IMR-90 (cell line): Measurements from ENCODE around the gene MEGF11. TPM values are rescaled to one million over a fixed set of nuclear protein-coding genes. Genes with fewer than 3 reads are reported as not detected.

Source experiments
- ATAC-seq: fragments of 200-7000 bp; cut with Tn5 transposase; 2 replicates; pipeline ENCODE4 v1.9.1; 2020; ENCODE audit warnings: low read depth, mild to moderate bottlenecking, moderate library complexity
- BruUV-seq: library from RNA; stranded (reverse); fragments of 400-500 nt; replicated peaks from 2 replicates; lab custom pipeline; 2021; lab: Mats Ljungman, UMichigan
- CTCF ChIA-PET: fragments of 300-600 bp; formaldehyde crosslinking; extraction: SDS; loops from one replicate; lab custom pipeline; 2021; ENCODE audit warnings: antibody characterized with exemption; lab: Yijun Ruan, JAX
- POLR2A ChIA-PET: fragments of 300-600 bp; sonication (Branson Sonifier 250); formaldehyde crosslinking; loops from one replicate; lab custom pipeline; 2022; ENCODE audit warnings: antibody characterized with exemption; ENCODE audit not compliant: unreplicated experiment; lab: Charles Lee
- DNase-seq: peaks from one replicate; pipeline ENCODE4 v3.0.0; 2013
- H2AFZ ChIP-seq: replicated peaks from 2 replicates; pipeline ENCODE3; 2013; ENCODE audit warnings: low read length, mild to moderate bottlenecking; ENCODE audit not compliant: poor library complexity
- H2AK5ac ChIP-seq: 2 replicates; pipeline ENCODE4 v1.6.1; 2013; ENCODE audit warnings: low read depth, low read length, inconsistent platforms
- H2AK9ac ChIP-seq: replicated peaks from 2 replicates; pipeline ENCODE3; 2013; ENCODE audit warnings: mild to moderate bottlenecking, low read depth, low read length, moderate library complexity; ENCODE audit not compliant: poor library complexity
- H2BK120ac ChIP-seq: 2 replicates; pipeline ENCODE4 v1.6.1; 2013; ENCODE audit warnings: low read depth, low read length, inconsistent platforms
- H2BK15ac ChIP-seq: 3 replicates; pipeline ENCODE4 v1.6.1; 2013; ENCODE audit warnings: low read depth, low read length, inconsistent platforms
- H2BK20ac ChIP-seq: 2 replicates; pipeline ENCODE4 v1.6.1; 2013; ENCODE audit warnings: low read depth, mild to moderate bottlenecking, inconsistent platforms, low read length, moderate library complexity
- H2BK5ac ChIP-seq: 2 replicates; pipeline ENCODE4 v1.6.1; 2013; ENCODE audit warnings: mild to moderate bottlenecking, low read depth, low read length, inconsistent platforms; ENCODE audit not compliant: poor library complexity, severe bottlenecking
- H3K14ac ChIP-seq: replicated peaks from 2 replicates; pipeline ENCODE4 v1.6.1; 2013; ENCODE audit warnings: low read depth, low read length, inconsistent platforms
- H3K18ac ChIP-seq: 2 replicates; pipeline ENCODE4 v1.6.1; 2013; ENCODE audit warnings: low read depth, low read length, control low read depth
- H3K23ac ChIP-seq: 2 replicates; pipeline ENCODE4 v1.6.1; 2013; ENCODE audit warnings: low read depth, low read length, inconsistent platforms
- H3K27ac ChIP-seq: 2 replicates; pipeline ENCODE4 v1.5.1; 2013; ENCODE audit warnings: mild to moderate bottlenecking, control low read depth, low read length; ENCODE audit not compliant: insufficient read depth
- H3K27me3 ChIP-seq: 2 replicates; pipeline ENCODE4 v1.6.1; 2013; ENCODE audit warnings: low read length; ENCODE audit not compliant: control insufficient read depth, insufficient read depth
- H3K36me3 ChIP-seq: 2 replicates; pipeline ENCODE4 v1.6.1; 2013; ENCODE audit warnings: low read length, mixed read lengths; ENCODE audit not compliant: control insufficient read depth, insufficient read depth
- H3K4ac ChIP-seq: 2 replicates; pipeline ENCODE4 v1.6.1; 2013; ENCODE audit warnings: low read depth, low read length, inconsistent platforms
- H3K4me1 ChIP-seq: 2 replicates; pipeline ENCODE4 v1.6.1; 2013; ENCODE audit warnings: low read length, mixed read lengths; ENCODE audit not compliant: control insufficient read depth, insufficient read depth
- H3K4me2 ChIP-seq: 2 replicates; pipeline ENCODE4 v1.6.1; 2013; ENCODE audit warnings: low read depth, mild to moderate bottlenecking, control low read depth, low read length, moderate library complexity
- H3K4me3 ChIP-seq: 2 replicates; pipeline ENCODE4 v1.5.1; 2013; ENCODE audit warnings: low read depth, mild to moderate bottlenecking, control low read depth, low read length, moderate library complexity; ENCODE audit not compliant: insufficient read depth
- H3K56ac ChIP-seq: 2 replicates; pipeline ENCODE4 v1.6.1; 2013; ENCODE audit warnings: low read length, inconsistent platforms; ENCODE audit not compliant: insufficient read depth; ENCODE audit errors: extremely low read depth
- H3K79me1 ChIP-seq, 2 experiments: 2 replicates each; pipeline ENCODE4 v1.6.1; 2013; ENCODE audit warnings: low read length in 2 of 2, inconsistent platforms in 1 of 2, low read depth in 1 of 2
- H3K9ac ChIP-seq: 2 replicates; pipeline ENCODE4 v1.6.1; 2013; ENCODE audit warnings: low read depth, low read length, control low read depth
- H3K9me1 ChIP-seq: 2 replicates; pipeline ENCODE4 v1.6.1; 2013; ENCODE audit warnings: low read length, inconsistent platforms; ENCODE audit not compliant: insufficient read depth
- H3K9me3 ChIP-seq: 2 replicates; pipeline ENCODE4 v1.6.1; 2013; ENCODE audit warnings: low read length; ENCODE audit not compliant: control insufficient read depth, insufficient read depth
- H4K20me1 ChIP-seq: 2 replicates; pipeline ENCODE4 v1.6.1; 2013; ENCODE audit warnings: low read length, inconsistent platforms; ENCODE audit not compliant: insufficient read depth
- H4K5ac ChIP-seq: 2 replicates; pipeline ENCODE4 v1.6.1; 2013; ENCODE audit warnings: mild to moderate bottlenecking, low read depth, low read length, control low read depth
- H4K8ac ChIP-seq, 2 experiments: 2 replicates each; pipeline ENCODE4 v1.6.1; 2013; ENCODE audit warnings: low read depth in 2 of 2, low read length in 2 of 2, control low read depth in 1 of 2, inconsistent platforms in 1 of 2
- H4K91ac ChIP-seq: 2 replicates; pipeline ENCODE4 v1.6.1; 2013; ENCODE audit warnings: low read depth, low read length, inconsistent platforms; ENCODE audit not compliant: insufficient read depth
- CEBPB ChIP-seq: IDR thresholded peaks from 2 replicates; pipeline ENCODE4 v1.6.1; 2012; ENCODE audit warnings: low read depth, low read length, improper control_type of control experiment
- CTCF ChIP-seq: conservative IDR thresholded peaks from 2 replicates; pipeline ENCODE4 v1.5.1; 2012; ENCODE audit warnings: mild to moderate bottlenecking, low read depth, low read length, improper control_type of control experiment
- ELK1 ChIP-seq: fragments of 150-350 bp; IDR thresholded peaks from 2 replicates; pipeline ENCODE4 v1.6.1; 2016; ENCODE audit warnings: low read depth, mild to moderate bottlenecking, low read length, moderate library complexity, borderline replicate concordance
- FOS ChIP-seq: fragments of 150-350 bp; IDR thresholded peaks from 2 replicates; pipeline ENCODE4 v1.6.1; 2016; ENCODE audit warnings: low read depth, low read length
- MAFK ChIP-seq: IDR thresholded peaks from 2 replicates; pipeline ENCODE4 v1.6.1; 2012; ENCODE audit warnings: low read depth, low read length, improper control_type of control experiment
- MAZ ChIP-seq: IDR thresholded peaks from 2 replicates; pipeline ENCODE4 v1.6.1; 2012; ENCODE audit warnings: low read depth, mild to moderate bottlenecking, low read length, improper control_type of control experiment, moderate library complexity, borderline replicate concordance
- MXI1 ChIP-seq: IDR thresholded peaks from 2 replicates; pipeline ENCODE4 v1.6.1; 2012; ENCODE audit warnings: low read depth, mild to moderate bottlenecking, low read length, moderate library complexity, borderline replicate concordance
- RAD21 ChIP-seq: IDR thresholded peaks from 2 replicates; pipeline ENCODE4 v1.6.1; 2012; ENCODE audit warnings: low read length, improper control_type of control experiment
- USF2 ChIP-seq: fragments of 150-350 bp; IDR thresholded peaks from 2 replicates; pipeline ENCODE4 v1.6.1; 2017; ENCODE audit warnings: mild to moderate bottlenecking, antibody characterized with exemption, low read length, low read depth
- WGBS, 2 experiments: methylation state at CpG; one replicate each; pipeline versions ENCODE4 v1.1.5 to v1.1.7; 2013; ENCODE audit warnings: missing lambda C conversion rate in 2 of 2; ENCODE audit not compliant: insufficient read length in 1 of 2; ENCODE audit errors: extremely low coverage in 2 of 2; 5-methylcytosine and 5-hydroxymethylcytosine counted together
- dilution Hi-C: fragments of 300-500 bp; cut with HindIII; formaldehyde crosslinking; loops from one replicate; pipeline ENCODE4 v1.14.3; 2018; ENCODE audit warnings: low sequenced_read_pairs; ENCODE audit not compliant: unreplicated experiment
- in situ Hi-C: fragments of 300-500 bp; cut with MboI; formaldehyde crosslinking; loops from 3 replicates; pipeline ENCODE4 v1.14.3; 2019; ENCODE audit warnings: low sequenced_read_pairs, inconsistent platforms, mixed read lengths
- intact Hi-C: fragments of 100-400 bp; cut with micrococcal nuclease; formaldehyde crosslinking; loops from 2 replicates; pipeline ENCODE4 v1.10.0; 2022
- polyA plus RNA-seq, 3 experiments: library from polyadenylated mRNA; depleted of rRNA; stranded (reverse); fragments of >200 nt; gene quantifications; 2 replicates each; pipeline ENCODE4 v1.2.3, GENCODE V29; 2012; ENCODE audit warnings: low replicate concordance in 1 of 3
- total RNA-seq: library from RNA; depleted of rRNA; stranded (reverse); fragments of >200 nt; gene quantifications from 2 replicates; pipeline ENCODE4 v1.2.3, GENCODE V29; 2012

Gene MEGF11
- total and polyA plus RNA-seq, 2 of the 4 experiments (the other 2 are of a cell fraction) = not detected

- POLR2A ChIA-PET = no interaction called here
- no CpG with 5 or more reads among the region's 1 CpG for WGBS, 2 experiments
Observed at GRCh38 chr15:65926459-65926858, 327.1 kb downstream of the MEGF11 start.

More at GRCh38 chr15:65926459-65926858, 327.1 kb downstream of the MEGF11 start:
- H4K8ac ChIP-seq = no peak overlapping the region
- no peak overlapping the region for H4K91ac ChIP-seq
- no peaks in the 10 kb centered on the region for H3K79me1 ChIP-seq
- BruUV-seq = no TSS peak
- no peak overlapping the region for H4K5ac ChIP-seq
- H2BK15ac ChIP-seq = no peak overlapping the region
- H2BK120ac ChIP-seq = no peak overlapping the region
- DNase-seq (no peak), ATAC-seq (no peak)
- H3K9me3 ChIP-seq = no peaks in the 10 kb centered on the region
- 0 out of 2 replicates have a peak, but pooled peaks cover 2% of the 10 kb centered on the region for H3K27me3 ChIP-seq
- intact Hi-C loops (no loop called here), in situ Hi-C loops (no loop called here), dilution Hi-C loops (no loop called here)
- H2AFZ ChIP-seq = no peak overlapping the region
- H3K27ac ChIP-seq = no peak overlapping the region
- H3K14ac ChIP-seq = no peak overlapping the region
- no peaks in the 10 kb centered on the region for H3K9me1 ChIP-seq
- no peak overlapping the region for H3K56ac ChIP-seq
- no peak overlapping the region for H3K9ac ChIP-seq
- H2AK5ac ChIP-seq = no peak overlapping the region
- no peaks in the 10 kb centered on the region for H3K4me1 ChIP-seq
- H3K4ac ChIP-seq = no peak overlapping the region
- no peak overlapping the region for H3K4me3 ChIP-seq
- no peaks in the 10 kb centered on the region for H3K36me3 ChIP-seq
- no peak overlapping the region for H2BK20ac ChIP-seq
- no peak for TF ChIP-seq RAD21
- no peak for TF ChIP-seq ELK1
- TF ChIP-seq MAFK = no peak
- no peak for TF ChIP-seq CEBPB
- no peak for TF ChIP-seq USF2
- no peak for TF ChIP-seq FOS
- TF ChIP-seq MXI1 = no peak
- no peak for TF ChIP-seq CTCF
- no peak for TF ChIP-seq MAZ
- H2BK5ac ChIP-seq = no peak overlapping the region
- no peak overlapping the region for H3K18ac ChIP-seq
- no peaks in the 10 kb centered on the region; the same call in 1 of the 2 replicates for H4K20me1 ChIP-seq
- no peak overlapping the region for H2AK9ac ChIP-seq
- H3K23ac ChIP-seq = no peak overlapping the region
- no peak overlapping the region for H3K4me2 ChIP-seq
- CTCF ChIA-PET = no interaction called here
